GM19043 (cell line): ENCODE measurements around the gene SLC43A2.
"Not testable (repeated sequence)": the region's sequence is repeated elsewhere in the genome, so short reads cannot be mapped to it uniquely, and the experiment has no call there.

Experiments used
- ATAC-seq: cut with Tn5 transposase; IDR thresholded peaks from one replicate; pipeline ENCODE4 v1.9.1; 2021; ENCODE audit warnings: low read depth; ENCODE audit not compliant: unreplicated experiment

The SLC43A2 gene

DNA sequence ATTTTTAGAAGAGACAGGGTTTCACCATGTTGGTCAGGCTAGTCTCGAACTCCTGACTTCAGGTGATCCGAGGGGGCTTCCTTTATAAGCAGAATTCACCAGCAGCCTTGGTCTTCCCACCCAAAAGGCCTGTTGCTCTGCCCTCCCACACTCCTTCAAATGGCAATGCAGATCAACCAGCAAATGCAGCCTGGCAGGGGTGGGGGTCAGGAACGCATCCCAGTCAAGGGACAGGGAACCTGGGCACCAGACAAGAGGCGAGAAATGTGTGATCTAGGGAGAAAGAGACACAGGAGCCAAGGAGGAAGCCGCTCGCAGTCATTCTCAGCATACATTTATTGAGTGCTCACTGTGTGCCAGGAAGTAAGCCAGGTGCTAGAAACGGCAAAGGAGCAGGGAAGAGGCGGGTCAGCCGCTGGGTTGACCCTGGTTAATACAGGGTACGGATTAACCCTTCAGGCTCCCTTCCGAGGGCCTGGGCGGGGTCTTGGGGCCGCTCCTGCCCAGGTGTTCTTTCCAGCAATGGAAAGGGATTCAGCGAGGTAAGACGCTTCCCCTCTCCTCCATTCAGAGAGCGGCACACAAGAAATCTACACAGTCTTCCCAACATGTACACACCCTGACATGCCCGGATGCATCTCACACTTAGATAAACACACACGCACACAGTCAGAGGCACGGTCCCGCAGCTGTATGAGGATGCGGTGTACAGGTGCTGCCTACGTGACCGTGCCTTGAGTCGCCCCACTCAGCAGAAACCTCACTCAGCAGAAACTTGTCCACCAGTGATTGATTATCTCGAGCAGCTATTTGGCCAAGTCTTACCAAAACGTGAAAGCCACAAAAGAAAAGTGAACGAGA, 59.5 kb downstream of the SLC43A2 start:
- no peak for ATAC-seq

DNA sequence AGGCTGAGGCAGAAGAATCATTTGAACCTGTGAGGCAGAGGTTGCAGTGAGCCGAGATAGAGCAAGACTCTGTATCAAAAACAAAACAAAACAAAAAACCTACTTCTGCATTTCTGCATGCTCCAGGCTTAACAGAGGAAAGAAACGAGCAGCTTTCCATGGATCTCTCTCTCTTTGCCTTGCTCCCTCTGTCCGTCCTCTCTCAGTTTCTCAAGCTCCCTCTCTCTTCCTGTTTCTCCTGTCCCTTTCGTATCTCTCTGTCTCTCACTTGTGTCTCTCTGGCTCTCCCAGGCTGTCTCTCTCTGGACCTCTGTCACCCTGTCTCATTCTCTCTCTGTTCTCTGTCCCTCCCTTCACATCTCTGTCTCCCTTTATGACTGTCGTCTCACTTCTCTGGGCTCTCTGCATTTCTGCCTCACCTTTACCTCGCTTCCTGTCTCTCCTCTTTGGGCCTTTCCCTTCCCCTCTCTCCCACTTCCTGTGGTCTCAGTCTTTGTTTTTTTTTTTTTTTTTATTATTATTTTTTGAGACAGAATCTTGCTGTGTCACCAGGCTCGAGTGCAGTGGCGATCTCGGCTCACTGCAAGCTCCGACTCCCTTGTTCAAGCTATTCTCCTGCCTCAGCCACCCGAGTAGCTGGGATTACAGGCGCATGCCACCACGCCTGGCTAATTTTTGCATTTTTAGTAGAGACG, 62.0 kb downstream of the SLC43A2 start:
- no peak for ATAC-seq

DNA sequence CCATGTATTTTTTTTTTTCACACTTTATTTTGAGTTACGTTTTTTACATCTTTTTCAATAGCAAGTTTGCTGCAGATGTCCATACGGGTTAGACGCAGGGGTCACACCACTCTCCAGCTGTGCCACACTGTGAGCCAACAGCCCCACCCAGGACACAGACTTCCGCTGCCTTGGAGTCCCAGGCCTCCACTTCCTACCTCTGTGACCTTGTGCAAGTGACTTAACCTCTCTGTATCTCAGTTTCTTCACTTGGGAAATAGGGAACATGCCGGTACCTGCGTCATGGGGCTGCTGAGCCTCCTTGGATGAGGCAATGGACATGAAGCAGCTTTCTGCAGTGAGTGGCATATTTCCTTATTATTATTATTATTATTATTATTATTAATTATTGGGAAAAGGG, 62.8 kb downstream of the SLC43A2 start:
- no peak for ATAC-seq

DNA sequence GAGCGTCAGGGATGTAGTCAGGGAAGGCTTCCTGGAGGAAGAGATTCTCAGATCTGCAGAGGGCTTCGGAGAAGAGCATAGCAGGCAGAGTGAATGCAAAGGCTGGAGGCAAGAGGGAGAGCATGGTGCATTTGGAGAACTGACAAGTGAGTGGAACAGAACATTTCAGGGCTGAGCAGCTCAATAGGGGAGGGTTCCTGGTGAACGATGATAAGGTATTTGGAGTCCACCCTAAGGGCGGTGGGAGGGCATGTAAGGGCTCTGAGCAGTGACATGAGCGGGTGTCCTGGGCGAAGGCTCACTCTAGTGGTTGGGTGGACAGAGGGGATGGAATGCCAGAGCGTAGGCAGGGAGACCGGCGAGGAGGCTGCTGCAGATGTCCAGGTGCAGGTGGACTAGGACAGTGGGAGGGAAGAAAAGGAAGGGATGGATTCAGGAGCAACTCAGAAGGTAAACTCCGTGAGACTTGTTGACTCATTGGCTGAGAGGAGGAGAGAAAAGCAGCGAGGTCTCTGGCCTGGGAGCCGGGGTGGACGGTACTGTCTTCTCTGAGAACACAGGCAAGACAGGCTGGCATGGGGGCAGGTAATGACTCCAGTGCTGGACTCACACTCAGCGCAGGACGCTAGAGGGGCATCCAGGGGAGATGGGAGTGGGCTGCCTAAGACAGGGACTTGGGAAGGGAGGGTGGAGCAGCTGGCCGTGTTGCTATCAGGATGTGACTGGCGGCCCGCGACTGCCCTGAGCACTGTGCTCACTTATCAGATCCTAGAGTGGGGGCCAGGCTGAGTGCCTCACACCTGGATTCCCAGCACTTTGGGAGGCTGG, 64.6 kb downstream of the SLC43A2 start:
- ATAC-seq, result no peak

DNA sequence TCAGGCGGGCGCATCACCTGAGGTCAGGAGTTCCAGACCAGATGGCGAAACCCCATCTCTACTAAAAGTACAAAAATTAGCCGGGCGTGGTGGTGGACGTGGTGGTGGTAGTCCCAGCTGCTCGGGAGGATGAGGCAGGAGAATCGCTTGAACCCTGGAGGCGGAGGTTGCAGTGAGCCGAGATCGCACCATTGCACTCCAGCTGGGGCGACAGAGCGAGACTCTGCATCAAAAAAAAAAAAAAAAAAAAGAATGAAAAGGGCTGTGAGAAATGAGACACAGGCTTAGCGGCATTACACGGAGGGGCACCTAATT, 65.2 kb downstream of the SLC43A2 start:
- not testable (repeated sequence) for ATAC-seq

DNA sequence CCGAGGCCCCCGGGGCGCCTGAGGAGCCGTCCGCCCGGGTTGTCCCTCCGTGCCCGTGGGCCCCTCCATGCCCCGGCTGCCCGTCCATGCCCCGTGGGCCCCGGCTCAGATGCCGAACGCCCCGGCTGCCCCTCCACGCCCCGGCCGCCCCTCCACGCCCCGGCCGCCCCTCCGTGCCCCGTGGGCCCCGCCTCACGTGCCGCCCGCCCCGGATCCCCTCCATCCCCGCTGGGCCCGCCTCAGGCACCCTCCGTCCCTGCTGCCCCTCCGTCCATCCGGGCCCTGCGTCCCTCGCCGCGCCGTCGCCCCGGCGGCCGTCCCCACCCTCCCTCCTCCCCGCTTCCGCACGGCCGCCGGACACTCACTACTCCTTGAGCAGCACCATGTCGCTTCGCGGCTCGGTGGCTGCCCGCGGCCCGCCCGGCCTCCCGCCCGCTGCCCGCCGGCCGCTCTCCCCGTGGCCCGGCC, 66.4 kb downstream of the SLC43A2 start:
- peak; percentile 30 for ATAC-seq

DNA sequence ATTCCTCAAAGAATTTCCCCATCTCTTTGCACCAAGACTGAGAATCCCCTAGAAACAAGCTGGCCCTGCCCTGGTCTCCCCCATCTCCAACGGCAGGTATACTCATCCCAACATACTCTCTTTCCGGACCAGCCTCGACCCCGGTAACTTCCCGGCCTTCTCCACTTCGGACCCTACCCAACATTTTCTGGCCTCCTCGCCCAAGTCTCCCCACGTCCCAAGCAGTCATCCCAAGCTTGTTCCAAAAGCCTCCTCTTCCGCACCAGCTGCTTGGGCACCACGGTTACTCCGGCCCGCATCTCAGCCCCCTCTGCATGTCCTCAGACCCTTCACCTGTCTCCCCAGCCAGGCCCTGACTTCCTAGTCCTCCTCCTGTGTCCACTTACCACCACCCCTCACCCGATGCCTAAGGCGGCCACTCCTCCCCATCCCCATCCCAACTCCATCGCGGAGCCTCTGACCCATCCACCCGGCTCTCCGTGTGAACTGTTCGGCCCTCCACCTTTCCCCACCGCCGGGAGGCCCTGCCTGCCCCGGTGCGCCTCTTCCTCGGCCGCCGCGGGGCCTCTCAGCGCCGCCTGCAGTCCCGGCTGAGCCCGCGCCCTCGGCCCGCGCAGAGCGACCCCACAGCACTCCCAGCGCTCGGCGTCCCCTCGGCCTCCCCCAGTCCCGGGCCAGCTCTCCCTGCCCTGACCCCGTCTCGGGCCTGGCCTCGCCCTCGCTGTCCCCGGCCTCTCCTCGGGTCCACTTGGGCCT, 67.0 kb downstream of the SLC43A2 start:
- ATAC-seq, result no peak

DNA sequence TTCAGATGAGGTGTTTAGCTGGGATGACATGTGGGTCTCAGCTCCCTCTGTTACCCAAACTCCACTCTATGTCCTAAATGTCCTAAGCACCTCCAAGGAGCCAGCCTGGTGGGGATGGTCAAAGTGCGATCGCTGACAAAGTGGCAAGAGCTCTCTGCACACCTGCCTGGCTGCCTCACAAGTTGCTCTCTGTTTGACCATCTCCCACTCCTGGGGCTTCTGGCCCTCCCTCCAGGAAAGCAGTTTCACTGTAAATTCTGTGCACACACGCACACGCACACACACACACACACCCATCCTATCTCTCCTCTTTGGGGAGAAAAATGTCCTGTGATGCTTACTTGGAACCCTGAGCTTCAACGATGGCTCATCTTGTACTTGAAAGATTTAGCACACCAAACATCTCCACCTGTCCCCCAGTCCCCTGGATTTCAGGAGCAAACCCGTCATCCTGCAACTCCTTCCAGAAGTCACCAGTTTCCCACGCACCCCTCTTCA, 67.7 kb downstream of the SLC43A2 start:
- no peak for ATAC-seq

DNA sequence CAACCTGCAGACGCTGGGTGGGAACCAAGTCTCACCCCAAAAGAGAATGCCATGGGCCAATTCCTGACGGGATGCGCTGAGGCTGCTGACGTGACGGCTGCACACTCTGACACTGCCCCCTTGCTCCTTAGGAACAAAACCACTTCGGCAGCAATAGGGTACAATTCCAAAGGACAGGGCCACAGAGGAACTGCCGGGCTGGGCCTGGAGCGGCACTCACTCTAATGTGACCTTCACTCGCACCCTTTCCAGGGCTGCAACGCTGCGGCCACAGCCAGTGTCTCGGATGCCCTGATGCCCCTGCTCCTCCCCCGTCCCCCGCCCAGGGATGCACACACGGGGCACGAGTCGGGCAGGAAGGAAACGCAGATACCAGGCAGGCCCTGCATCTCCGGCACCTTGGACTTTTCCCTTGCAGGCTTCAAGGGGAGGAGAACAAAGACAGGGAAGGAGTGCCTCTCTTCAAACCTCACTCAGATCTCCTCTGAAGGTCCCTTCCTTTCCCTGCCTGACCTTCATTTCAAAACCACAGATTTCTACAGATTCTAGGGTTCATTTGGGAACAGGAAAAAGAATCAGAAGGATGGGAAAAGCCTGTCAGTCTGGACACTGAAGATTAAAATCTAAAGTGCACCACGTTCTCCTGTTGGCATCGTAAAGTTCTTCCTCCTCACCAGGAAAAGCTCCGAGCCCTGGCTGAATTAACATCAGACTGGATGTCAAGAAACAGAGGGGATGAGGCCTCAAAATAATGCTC, 68.4 kb downstream of the SLC43A2 start:
- ATAC-seq, result no peak

DNA sequence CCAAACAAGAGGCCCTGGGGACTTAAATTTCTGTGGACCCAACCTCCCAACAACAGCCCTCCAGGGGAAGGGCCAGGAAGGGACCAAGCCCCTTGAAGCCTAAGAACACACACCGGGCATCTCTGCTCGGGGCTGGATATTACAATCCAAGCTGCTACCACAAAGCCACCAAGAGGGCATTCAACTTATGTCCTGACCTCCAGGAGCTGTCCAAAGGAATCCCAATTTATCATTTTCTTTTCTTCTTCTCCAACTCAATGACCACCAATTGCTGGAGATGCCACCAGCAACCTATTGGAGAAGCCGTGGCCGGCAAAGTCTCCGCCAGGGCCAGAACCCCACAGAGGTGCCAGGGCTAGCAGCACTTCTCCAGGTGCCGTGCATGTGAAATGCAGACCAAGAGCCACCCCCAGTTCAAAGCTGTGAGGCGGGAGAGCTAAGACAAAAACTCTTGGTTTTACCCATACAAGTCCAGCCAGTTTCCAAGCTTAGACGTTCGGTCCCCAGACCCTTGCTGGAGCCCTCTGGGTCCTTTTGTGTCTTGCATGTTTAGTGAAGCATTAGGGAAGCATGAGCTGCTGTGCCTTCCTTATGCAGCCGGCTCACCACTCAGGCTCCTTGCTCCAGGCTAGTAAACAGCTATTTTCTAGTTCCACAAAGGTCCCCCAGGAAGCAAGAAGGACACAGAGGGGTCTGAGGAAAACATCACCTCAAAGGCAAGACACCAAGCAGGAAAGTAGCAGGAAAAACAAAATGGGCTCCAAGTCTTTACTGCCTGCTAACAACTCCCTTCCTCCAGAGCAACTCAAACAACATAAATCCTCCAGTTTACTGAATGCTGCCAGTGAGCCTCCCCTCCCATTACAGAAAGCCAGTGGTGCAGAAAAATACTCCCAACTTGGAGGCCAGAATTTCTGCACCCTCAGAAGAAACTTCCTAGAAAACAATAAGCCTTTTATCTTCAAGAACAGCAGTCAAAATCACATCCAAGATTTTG, 69.3 kb downstream of the SLC43A2 start:
- ATAC-seq, result no peak

DNA sequence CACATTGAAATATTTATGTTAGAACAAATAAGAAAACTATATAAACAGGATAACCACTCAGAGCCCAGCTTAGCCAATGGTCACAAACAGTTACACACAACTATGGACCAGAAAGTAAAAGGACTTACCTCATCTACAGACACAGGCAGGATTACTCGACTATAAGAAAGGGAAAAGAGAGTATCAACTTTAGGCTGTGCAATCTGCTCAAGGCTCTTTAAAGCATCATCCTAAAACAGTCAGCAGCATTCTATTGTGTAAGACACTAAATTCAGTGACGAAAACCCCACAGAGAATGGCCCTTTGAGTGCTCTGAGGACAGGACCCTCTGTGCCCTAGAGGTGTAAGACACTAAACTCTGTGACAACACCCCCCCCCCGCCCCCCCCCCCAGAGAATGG, 70.2 kb downstream of the SLC43A2 start:
- no peak for ATAC-seq

DNA sequence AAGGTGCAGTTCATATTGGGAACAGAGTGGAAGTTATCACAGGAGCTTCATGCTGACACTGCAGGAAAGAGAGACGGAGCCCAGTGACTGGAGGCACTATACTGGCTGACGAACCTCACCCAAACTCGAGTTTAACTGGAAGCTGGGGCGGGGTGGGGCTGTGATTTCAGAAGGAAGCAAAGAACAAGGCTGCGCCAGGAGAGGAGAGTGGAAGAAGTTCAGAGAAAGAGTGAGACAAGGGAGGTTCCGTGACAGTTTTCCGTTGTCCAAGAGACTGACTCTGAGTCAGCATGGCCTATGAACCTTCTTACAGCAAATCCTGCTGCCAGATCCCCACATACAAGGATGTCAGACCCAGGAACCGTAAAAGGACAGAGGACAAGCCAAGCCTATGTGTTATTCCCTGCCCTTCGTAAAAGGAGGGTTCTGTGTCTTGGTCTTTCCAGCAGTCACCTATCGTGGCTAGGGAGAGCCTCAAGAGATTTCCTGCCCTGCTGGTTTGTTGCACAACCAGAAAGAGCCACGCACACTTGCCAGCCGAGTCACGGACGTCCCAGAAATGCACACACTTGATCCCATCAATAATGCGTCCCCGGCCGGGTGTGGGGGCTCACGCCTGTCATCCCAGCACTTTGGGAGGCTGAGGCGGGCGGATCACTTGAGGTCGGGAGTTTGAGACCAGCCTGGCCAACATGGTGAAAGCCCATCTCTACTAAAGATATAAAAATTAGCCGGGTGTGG, 71.1 kb downstream of the SLC43A2 start:
- ATAC-seq, result no peak

DNA sequence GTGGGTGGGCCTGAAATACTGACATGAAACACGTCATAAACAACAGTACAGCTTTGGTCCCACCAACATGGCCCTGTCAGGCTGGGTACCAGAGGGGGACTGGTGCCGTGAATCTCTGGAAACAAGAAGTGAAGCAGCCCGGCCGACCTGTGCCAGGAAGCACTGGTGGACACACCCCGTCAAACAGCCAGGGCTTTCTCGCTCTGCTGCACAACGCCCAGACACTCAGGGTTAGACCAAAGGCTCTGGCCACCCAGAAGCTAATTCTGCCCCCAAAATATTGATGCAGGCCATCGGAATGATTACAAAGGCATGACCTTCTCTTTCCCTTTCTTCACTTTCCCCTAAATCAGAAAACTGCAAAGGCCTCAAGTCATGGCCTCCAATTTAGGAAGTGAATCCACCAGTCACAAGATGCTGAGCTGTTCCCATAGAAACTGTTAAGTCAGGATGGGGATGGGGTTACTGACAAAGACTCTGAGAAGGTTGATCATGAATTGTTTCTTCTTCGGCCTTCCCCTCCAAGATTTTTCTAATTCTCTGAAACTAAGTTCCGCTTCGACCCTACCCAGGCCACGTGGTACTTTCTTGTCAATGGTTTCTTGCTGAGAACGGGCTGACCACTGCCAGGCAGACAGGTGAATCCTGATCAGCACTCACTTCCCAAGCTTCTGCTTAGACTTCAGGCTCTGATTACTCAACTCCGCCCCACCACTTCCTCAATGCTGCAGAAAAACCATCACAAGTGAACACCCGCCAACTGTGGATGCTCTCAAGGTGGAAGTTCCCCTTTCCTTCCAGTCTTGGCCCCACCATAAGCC, 72.8 kb downstream of the SLC43A2 start:
- ATAC-seq, result no peak

DNA sequence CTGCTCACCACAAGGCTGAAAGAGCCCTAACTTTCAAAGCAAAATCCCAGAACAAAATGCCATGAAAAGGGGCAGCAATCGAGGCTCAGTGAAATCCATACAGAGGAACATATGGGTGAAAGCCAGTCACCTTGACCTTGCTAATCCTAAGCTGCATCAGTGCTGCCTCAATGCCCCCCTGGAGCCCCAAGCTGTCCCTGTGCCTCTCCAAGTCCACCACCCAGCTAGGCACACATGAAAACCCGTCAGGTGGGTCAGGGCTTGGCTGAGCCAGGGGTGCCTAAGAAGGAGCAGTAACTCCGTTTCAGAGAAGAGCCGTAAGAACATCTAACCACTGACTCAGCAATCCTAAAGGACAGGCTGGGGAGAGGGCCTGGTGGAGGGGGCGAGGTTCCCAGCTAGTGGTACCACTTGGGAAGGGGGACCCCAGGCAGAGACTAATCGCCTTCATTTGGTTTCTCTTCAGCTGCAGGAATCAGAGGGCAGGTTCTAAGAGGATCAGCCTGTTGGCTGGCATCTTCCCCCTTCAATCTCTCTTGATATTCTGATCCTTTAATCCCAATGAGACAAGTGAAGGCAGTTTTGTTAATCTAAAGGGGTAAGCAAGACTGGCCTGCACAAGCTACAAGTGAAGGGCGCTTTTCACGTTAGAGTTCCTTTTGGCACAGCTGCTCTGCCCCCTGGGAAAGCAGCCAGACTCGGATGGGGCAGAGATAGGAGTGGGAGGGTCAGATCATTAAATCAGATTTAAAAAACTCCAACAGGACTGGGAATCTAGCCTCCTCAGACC, 73.7 kb downstream of the SLC43A2 start:
- ATAC-seq, result no peak

DNA sequence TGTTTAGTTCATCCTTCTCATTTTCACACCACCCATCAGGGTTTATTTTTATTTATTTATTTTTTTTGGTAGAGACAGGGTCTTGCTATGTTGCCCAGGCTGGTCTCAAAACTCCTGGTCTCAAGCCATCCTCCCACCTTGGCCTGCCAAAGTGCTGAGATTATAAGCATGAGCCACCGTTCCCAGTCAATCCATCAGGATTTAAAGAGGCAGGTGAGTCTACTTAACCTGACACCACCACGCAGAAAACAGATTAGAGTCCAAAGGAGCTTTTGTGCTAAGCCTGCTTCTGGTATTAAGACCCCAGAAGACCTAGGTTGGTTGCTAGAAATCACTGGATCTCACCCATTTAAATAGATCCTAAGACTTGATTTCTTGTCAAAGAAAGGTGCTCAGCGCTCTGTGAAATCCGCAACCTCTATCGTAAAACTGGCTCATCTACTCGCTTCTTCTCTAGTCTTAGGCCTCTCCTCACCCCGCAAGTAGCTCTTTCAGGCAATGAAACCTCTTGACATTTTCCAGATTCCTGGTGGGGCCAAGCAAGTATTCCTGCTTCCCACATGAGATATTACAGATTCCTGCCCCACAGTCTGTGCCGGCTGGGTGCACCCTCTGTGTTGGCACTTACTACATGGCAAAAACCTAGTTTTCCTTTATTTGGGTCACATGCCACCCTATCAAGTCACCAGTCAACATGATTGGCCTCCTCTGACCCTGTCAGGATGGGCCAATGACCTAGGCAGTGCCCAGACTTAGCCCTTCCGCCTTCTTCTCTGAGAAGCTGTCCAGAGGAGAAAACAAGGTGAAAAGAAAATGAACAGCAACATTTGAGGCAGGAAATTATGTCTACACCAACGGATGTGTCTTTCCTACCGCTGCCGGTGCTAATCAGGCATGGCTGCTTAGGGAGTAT, 75.0 kb downstream of the SLC43A2 start:
- ATAC-seq, result no peak
